ENCODE results near the gene FBXO34.
"Not testable (repeated sequence)": the region's sequence is repeated elsewhere in the genome, so short reads cannot be mapped to it uniquely, and the experiment has no call there.

FBXO34 gene

DNA sequence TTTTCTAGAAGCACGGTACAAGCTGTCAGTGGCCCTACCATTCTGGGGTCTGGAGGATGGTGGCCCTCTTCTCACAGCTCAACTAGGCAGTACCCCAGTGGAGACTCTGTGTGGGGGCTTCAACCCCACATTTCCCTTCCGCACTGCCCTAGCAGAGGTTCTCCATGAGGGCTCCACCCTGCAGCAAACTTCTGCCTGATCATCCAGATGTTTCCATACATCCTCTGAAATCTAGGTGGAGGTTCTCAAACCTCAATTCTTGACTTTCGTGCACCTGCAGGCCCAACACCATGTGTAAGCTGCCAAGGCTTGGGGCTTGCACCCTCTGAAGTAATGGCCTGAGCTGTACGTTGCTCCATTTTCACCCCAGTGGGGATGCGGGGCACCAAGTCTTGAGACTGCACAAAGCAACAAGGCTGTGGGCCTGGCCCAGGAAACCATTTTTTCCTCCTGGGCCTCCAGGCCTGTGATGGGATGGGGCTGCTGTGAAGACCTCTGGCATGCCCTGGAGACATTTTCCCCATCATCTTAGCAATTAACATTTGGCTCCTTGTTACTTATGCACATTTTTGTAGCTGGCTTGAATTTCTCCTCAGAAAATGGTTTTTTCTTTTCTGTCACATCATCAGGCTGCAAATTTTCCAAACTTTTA is 41.3 kb downstream of the FBXO34 start:
- DNase-seq = not testable (repeated sequence)

DNA sequence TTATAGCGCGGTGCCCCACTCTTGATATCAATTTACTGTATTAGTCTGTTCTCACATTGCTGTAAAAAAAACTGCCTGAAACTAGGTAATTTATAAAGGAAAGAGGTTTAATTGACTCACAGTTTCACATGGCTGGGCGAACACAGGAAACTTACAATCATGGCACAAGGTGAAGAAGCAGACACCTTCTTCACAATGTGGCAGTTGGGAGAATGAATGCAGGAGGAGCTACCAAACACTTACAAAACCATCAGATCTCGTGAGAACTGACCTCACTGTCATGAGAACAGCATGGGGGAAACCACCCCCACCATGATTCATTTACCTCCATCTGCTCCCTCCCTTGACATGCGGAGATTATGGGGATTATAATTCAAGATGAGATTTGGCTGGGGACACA is 42.3 kb downstream of the FBXO34 start:
- no peak for DNase-seq

DNA sequence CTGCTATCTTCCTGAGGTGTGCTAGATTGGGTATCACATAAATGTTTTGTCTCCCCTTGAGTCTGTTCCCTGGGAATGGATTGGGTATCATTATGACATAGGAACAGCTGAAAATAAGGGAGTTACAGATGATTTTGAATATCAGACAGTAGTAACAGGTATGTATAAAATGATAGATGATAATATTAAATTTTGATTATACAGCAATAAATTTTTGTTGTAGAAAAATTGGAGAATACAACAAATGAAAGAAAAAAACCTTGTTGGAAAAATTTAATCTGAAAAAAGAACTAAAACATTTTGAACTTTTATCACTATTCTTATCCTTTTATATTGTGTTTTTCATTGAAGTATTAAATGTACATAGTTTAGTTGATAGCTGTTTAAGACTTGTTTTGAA is 43.2 kb downstream of the FBXO34 start:
- no peak for DNase-seq

DNA sequence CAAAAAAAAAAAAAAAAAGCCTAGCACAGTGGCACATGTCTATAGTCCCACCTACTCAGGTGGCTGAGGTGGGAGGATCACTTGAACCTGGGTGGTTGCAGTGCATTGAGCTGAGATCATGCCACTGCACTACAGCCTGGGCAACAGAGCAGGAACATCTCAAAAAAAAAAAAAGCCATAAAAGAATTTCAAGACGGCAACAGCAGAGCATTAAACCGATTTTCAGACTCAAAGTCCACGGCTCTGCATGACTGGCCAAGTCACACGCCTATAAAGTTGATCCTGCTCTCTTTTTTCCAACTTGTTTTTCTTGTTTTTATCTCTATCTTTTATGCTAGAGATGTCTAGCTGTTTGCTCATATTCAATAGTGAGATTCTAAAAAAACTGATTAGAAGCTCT is 45.3 kb downstream of the FBXO34 start:
- DNase-seq = no peak

DNA sequence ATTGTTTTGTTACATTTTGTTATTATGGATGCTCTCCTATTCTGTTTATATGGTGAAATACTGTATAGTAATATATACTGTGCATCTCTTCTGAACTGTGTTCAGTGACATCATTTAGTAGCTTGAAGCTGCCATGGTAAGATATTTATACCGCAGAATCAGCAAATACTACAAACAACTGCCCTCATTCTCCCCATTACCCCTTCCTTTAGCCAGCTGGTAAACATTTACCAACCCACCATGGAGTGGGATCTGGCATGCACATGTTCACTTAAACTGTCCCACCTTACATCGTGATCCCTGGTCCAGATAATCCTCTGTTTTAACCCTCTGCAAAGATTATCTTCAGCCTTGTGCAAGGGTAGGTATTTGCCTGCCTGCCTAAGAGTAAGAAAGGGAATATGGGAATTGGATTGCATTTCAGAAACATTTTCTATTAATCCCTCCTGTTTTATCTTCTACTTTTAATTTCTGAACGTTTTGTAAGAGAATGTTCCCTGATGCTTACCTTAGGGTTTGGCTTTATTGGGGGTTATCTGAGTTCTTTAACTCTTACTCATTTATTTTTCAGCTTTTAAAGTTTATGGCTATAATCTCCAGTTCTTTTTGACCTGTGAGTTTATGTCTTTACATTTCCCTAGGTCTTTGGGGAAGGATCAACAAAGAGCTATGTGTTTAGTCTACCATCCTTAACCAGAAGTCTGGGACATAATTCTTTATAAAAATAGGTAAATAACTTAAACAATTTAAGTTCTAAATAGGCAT is 46.5 kb downstream of the FBXO34 start:
- DNase-seq = no peak

DNA sequence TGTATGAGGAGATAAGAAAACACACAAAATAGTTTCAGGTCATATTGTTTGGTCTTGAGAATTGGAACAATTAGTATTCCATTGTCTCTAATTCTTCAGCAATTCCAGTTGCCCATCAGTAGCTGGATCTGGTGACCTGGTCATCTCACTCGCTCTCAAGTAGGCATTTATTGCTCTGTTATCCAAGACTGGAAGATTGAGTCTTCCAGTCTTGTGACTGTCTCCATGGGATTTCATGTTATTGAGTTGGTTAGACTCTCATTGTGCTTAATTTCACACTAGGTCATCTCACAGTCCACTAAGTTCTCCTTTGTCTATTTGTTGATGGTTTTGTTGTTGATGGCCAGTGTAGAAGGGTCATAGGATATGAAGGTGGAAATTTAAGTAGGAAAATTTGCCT is 47.5 kb downstream of the FBXO34 start:
- DNase-seq = no peak

DNA sequence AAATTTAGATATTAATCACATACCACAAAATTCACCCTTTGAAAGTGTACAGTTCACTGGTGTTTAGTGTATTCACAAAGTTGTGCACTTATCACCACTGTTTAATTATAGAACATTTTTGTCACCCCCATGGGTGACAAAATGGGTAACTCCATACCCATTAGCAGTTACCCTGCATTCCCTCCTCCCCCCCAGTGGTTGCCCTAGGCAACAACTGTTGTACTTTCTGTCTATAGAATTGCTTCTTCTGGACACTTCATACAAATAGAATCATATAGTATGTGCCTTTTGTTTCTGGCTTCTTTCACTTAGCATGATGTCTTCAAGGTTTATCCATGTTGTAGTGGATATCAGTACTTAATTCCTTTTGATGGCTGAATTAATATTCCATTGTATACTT is 52.7 kb downstream of the FBXO34 start:
- no peak for DNase-seq

DNA sequence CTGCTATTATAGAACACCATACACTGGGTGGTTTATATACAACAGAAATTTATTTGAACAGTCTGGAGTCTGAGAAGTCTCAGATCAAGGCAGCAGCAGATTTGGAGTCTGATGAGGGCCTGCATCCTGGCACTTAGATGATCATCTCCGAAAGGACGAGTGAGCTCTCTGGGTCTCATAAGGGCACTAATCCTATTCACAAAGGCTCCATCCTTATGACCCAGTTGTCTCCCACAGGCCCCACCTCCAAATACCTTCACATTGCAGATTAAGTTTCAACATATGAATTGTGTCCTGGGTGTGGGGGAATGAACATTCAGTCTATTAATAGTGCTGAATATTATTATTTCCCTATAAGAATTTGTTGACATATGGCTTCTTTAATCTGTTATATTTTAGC is 53.6 kb downstream of the FBXO34 start:
- no peak for DNase-seq

DNA sequence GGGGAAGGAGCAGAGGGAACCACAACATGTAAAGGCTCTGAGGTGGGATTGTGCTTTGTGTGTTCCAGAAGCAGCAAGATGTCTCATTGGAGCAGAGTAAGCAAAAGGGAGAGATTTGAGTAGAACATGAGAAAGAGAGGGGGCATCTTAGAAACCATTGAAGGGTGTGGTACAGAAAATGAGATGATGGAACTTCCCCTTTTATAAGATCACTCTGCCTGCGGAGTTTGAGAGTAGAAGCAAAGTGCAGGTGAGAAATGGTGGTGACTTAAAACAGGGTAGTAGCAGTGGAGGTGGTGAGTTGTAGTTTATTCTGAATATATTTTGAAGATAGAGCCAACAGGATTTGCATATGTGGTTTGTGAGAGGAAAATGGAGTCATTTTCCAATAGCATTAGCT is 56.0 kb downstream of the FBXO34 start:
- no peak for DNase-seq

DNA sequence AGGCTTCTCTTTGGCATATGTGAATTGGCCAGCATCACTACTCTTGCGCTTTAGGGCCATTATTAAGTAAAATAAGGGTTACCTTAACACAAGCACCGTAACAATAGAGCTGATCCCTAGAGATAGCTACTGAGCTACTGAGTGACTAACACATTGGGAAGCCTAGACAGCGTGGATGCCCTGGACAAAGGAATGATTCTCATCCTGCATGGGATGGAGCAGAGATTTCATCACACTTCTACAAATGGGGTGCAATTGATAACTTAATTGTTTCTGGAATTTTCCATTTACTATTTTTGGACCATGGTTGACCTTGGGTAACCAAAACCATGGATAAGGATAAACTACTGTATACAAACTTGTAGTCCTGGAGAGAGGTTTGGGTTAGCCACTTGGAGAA is 57.1 kb downstream of the FBXO34 start:
- DNase-seq = no peak

DNA sequence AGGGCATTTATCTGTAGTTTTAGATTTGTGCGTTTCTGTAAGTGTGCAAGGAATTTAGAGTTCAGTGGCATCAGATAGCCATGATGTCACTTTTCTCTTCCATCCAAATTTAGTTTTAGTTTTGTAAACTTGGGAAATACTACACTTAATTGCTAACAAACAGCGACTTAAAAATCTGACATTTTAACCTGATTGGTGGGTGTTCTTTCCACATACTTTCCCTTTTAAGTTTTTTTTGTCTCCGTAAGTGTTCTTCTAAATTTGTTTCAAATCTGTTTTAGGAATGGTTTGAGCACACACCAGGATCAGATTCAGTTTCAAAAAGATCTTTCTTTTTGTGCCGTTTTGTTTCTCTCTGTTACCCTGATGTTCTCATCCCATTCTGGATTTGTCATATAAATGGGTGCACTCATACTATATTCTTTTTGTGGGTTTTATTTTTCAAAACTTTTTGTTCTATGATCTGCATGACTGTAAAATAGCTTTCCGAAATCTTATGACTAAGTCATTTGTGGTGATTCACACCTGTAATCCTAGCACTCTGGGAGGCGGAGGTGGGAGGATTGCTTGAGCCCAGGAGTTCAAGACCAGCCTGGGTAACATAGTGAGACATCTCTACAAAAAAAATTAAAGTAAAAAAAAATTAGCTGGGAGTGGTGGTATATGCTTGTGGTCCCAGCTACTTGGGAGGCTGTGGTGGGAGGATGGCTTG is 58.9 kb downstream of the FBXO34 start:
- no peak for DNase-seq

DNA sequence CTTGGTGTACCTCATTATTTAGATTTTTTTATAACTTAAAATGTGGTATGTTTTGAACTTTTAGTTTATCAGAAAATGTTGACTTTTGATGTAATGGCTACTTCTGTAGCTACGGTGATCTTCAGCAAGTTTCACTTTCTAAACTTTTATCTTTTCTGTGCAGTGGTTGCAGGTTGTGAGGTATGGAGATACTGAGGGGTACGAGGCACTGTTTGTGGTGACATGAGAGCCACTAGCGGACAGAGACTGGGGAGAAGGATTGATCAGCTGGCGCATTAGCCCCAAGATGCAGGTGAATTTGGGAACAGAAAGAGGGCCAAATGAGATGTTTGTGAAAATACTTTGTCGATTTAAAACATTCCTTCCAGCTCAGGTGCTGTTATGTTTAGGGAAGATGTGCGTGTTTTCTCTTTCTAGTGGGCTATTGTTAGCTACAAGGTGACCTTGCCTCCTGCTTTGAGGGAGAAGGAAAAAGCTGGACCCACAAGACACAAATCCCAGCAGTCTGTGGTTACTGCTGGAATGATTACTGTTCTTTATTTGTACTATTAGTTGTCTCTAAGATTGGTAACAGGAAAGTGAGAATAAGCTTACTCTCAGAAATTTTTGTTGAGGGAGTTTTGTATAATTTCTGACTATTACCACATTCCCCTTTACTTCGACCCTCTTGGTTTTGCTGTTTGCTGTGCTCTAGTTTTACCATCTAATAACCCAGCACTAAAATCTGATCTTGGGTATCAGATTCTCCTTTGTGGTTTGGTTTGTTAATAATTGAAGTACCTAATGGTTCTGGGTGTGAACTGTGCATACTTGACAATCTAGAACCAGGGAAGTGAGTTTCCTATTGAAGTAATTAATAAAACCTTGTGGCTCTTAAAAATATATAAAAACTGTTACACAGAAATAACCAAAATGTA is 61.7 kb downstream of the FBXO34 start:
- DNase-seq = no peak

DNA sequence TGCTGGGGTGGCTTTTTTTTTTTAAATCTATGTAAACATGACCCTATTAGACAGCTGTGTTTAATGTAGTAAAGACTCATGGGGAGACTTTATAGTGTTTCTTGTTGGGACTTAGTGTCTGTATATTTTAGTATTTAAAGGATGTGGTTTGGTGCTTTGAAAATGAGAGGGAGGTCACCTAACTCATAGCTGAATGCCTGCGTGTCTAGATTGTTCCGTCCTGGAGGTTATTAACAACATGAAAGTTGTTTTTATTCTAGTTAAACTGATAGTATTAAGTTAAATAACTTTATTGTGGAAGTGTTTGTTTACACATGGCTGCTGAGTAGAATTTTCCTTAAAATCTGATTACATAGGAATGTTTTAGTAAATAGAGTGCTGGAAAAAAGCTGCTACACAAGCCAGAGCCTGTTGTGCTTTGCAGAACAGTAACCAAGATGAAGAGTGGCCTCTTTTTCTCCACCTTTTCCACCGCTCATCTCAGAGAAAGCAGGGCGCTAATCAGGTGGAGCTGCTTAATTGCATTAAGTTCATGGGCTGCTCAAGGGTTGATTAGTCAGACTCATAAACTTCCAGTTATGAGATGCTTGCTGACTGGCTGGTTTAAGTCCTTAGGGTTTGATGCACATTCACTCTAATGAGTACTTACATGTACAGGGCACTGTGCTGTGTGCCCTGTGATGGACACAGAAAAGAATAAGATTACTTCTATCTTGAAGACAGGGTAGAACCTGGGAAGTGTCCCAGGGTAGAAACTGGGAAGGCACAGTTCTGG is 62.7 kb downstream of the FBXO34 start:
- no peak for DNase-seq

DNA sequence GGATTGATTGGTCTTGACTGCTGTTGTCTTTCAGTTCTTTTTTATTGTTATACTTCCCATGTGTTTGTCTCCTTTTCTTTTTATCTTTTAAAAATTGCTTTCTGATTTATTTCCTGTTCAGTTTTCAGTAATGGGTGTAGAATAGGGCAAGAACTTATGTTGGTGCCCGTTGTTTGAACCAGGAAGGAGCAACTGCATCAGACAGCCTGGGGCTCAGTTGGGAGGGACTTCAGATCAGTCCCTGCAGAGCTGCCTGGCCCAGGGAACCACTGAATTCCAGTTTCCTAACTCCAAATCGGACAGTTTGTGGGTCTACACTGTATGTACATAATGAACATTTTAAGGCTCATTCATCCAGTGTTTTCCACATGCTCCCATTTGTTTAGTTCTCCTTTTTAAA is 64.9 kb downstream of the FBXO34 start:
- DNase-seq = no peak

DNA sequence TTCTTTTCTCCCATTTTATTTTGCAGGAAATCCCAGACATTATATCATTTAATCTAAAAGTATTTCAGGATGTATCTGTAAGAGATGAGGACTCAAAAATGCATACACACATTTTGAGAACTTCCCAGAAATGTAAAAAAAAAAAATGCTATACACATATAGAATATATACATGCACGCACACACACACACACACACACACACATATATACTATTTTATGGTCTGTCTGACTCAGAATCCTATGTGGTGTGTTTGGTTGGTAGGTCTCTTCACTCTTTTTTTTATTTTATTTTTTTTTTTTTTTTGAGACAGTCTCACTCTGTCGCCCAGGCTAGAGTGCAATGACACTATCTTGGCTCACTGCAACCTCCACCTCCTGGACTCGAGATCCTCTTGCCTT is 65.5 kb downstream of the FBXO34 start:
- no peak for DNase-seq

DNA sequence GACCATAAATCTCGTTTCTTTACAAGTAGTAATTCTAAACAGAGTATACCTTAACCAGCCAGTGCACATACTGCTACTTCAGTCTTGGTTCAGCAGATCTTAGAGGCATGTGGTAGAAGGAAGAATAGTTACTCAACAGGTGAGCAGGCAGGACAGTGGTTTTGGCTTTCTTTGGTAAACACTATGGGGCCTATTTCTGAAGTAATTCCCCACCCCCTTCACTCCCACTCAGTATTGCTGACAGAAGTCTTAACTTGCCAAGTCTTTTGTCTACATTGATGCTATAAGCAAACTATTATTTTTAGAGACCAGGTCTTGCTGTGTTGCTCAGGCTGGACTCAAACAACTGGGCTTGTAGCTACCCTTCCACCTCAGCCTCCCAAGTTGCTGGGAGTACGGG is 68.5 kb downstream of the FBXO34 start:
- DNase-seq = no peak

DNA sequence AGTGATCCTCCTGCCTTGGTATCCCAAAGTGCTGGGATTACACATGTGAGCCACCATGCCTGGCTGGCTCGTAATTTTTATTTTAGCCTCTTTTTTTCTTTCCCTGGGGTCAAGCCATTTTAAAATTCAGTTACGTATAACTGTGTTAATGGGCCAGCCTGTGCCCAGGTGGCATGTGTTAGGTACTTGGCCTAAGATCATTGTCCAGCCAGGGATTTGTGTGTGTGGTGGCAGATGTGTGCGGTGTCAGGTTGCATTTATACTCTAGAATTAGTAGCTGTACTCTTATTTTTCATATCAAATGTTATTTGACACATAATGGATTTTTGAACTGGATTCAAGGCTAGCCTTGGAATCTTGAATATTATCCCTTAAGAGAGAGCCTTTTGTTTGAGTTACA is 69.3 kb downstream of the FBXO34 start:
- DNase-seq = no peak

DNA sequence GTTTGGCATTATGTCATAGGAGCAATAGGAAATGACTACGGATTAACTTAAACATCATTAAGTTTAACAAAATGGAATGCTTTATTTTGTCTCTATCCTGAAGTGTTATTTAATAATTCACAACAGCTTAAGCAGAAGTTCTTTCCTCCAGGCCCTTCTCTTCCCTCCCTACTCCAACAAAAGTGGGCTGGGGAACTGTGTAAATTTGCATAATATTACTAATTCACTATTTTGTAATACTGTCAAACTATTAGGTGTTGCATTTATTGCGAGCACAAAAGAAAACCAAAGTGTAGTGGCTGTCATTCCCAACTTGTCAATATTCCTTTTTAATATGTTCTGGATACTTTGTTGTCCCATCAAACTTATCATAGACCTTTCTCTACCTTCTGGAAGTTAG is 70.6 kb downstream of the FBXO34 start:
- no peak for DNase-seq

DNA sequence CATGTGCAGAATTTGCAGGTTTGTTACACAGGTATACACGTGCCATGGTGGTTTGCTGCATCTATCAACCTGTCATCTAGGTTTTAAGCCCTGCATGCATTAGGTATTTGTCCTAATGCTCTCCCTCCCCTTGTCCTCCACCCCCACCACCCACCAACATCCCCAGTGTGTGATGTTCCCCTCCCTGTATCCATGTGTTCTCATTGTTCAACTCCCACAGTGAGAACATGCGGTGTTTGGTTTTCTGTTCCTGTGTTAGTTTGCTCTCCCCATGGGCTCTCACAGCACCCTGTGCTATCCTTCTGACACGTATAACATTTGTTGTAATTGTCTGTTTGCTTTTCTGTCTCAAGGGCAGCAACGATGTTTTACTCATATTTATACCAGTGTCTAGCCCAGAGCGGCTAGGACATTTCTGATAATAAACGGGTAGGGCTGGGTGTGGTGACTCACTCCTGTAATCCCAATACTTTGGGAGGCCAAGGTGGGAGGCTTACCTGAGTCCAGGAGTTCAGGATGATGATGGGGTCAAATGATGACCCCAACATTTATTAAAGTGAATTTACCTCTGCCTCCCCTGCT is 73.5 kb downstream of the FBXO34 start:
- not testable (repeated sequence) for DNase-seq

DNA sequence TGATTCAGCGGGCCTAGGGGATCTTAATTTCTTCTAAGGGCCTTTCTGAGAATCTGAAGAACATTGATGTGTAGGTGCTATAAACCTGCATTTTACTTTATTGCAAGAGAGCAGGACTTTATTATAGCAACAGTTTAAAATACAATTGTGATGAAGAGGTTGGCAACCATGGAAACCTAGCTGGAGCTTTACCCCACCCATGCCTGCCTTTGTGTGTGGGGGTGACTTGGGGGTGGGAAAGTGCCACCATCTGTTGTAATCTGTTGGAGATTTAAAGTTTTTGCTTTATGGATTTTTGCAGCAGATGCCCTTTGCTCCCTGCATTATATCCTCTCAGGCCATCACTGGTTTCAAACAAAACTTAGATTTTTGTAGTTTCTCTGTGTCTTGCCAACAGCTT is 75.8 kb downstream of the FBXO34 start:
- no peak for DNase-seq

DNA sequence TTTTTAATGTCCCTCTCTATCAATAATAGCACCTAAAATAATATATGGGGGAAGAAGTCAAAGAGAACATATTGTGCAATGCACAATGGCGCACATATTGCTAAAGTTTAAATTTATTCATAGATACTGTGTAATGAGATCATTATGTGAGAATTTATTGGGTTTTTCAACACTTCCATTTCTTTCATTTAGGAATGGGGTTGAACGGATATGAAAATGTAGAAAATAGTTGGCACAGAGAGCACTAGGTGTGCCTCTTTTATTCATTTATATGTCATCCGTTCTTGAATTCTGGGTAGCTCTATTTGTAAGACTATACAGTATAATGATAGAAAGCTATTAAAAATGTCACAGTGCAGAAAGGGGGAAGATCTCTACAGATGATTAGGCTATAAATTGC is 76.5 kb downstream of the FBXO34 start:
- no peak for DNase-seq

Measured in activated effector memory CD4-positive, alpha-beta T cell treated with Interleukin-2 at 50 U/mL for 16 hours (primary cell).